ENCODE data around the gene BICRAL.
A peak's percentile ranks its signal among the peaks of the same experiment; 100 is the strongest.
"Not testable (repeated sequence)": the region's sequence is repeated elsewhere in the genome, so short reads cannot be mapped to it uniquely, and the experiment has no call there.

Gene BICRAL

DNA sequence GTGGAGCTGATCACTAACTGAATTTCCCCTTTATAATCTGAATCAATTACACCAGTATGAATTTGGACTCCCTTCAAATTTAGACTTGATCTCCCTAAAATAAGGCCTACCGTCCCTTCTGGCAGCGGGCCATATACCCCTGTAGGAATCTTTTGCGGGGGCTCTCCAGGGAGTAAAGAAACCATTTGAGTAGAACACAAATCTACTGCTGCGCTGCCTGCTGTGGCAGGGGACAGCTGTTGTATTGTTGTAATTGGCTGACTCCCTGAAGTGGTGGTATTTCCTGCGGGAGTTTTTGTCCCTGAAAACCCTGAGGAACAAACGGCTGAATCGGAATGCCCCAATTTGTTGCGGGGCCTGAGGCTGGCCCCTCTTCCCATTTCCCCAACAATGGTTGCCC is 118.0 kb downstream of the BICRAL start:
- no peak for DNase-seq

DNA sequence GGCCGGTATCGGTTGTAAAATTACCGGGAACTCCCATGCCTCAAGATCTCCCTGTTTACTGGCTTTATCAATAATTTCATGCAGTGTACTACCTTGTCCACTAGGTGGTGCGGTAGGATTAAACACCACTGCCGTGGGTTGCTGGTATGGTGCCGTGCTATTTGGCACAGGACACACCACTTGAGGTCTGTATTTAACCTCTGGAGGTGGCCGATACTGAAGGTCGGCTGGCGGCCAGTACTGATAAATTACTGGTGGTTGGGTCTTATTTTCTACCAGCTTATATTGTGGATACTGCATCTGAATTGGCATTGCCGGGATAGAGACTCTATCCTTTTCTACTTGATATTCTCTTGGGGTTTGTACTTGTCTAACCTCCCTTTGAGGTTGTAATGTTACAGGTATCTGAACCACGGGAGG is 119.7 kb downstream of the BICRAL start:
- DNase-seq: peak; percentile 67

- DNase-seq: not testable (repeated sequence)
Measured at GRCh38 chr6:42902429-42903263, 120.8 kb downstream of the BICRAL start.

GRCh38 chr6:42904467-42904866 is 122.6 kb downstream of the BICRAL start:
- no peak for DNase-seq

- DNase-seq: no peak
Measured at GRCh38 chr6:42907336-42907735, 125.5 kb downstream of the BICRAL start.

DNA sequence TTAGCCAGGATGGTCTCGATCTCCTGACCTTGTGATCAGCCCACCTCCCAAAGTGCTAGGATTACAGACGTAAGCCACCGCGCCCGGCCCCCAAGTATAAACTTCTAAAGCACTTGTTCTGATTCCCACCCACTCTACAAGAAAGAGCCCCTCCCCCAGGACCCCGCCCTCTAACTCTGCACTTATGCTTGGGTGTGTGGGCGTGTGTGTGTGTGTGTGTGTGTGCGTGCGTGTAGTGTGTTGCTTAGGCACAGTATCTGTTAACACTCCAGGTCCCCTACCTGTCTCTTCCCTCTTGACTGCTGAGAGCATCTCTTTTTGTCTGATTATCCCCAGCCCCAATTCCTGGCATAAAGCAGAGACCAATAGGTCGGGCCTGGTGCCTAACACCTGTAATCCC is 128.0 kb downstream of the BICRAL start:
- no peak for DNase-seq

DNA sequence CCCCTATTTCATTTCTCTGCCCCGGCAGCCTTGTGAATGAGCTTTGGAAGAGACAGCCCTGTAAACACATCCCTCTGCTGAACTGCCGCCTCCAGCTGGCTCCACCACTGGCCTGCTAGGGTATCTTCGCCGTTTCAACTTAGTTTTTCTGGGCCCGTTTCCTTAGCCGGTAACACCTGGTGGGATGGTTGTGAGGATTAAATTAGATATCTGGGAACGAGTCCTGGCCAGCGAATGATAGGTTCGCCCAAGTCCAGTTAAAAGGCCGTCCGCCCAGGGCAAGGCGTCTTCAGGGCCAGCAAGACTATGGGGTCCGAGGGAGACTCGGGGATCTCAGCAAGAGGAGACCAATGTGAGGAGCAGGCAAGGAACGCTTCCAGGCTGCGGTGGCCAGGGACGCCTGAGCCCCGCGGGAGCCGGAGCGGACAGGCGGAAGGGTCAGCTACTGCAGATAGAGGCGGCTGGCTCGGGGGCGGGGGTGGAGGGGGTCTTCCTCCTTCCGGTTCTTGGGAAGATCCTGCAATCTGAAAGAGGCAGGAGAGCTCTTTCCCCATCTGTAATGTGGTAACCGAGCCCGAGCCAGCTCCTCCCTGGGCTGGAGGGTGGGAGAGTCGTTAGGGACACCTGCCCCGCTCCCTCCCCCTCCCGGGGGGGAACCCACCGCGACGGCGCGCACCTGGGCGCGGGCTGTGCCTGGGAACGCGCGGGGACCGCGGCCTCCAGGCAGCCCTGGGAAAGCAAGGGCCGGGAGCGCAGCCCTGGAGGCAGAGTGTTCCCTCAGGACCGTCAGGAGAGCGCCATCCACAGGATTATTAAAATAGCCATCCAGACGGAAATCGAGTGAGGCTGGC is 129.5 kb downstream of the BICRAL start:
- no peak for DNase-seq

DNA sequence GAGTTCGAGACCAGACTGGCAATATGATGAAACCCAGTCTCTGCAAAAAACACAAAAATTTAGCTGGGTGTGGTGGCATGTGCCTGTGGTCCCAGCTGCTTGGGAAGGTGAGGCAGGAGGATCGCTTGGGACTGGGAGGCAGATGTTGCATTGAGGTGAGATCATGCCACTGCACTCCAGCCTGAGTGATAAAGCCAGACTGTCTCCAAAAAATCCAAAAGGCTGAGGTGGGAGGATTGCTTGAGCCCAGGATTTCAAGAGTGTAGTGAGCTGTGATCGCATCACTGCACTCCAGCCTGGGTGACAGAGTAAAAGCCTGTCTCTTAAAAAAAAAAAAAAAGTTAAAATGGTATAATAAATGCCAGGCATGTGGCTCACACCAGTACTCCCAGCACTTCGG is 132.7 kb downstream of the BICRAL start:
- DNase-seq: no peak

GRCh38 chr6:42915732-42916131 is 133.9 kb downstream of the BICRAL start, which contains the start of gene PTCRA:
Gene PTCRA (plus strand): TSS chr6:42916053. CDS start chr6:42916070, 17 bp downstream.
- no peak for DNase-seq

GRCh38 chr6:42916288-42916687 is 134.4 kb downstream of the BICRAL start:
- DNase-seq: no peak
